Stromal cell of bone marrow (primary cell): ENCODE measurements around the gene NKAIN4.
A peak's percentile ranks its signal among the peaks of the same experiment; 100 is the strongest.
"Not testable (repeated sequence)": the region's sequence is repeated elsewhere in the genome, so short reads cannot be mapped to it uniquely, and the experiment has no call there.

ENCODE experiments used
- DNase-seq: peaks from one replicate; pipeline ENCODE4 v3.0.0-alpha.2; 2012; ENCODE audit warnings: low read depth

The NKAIN4 gene

GRCh38 chr20:63235399-63235983 lies 18.8 kb downstream of the NKAIN4 start, which contains the start of gene BIRC7:
TSS of gene BIRC7 (plus strand) at chr20:63235905. CDS start at chr20:63236097, 192 bp downstream.
- no peak for DNase-seq

- DNase-seq: no peak
Observed at GRCh38 chr20:63234693-63235398, 19.4 kb downstream of the NKAIN4 start.

GRCh38 chr20:63233924-63234323 lies 20.3 kb downstream of the NKAIN4 start:
- DNase-seq: no peak

- DNase-seq: no peak
Observed at GRCh38 chr20:63233061-63233344, 21.3 kb downstream of the NKAIN4 start.

DNA sequence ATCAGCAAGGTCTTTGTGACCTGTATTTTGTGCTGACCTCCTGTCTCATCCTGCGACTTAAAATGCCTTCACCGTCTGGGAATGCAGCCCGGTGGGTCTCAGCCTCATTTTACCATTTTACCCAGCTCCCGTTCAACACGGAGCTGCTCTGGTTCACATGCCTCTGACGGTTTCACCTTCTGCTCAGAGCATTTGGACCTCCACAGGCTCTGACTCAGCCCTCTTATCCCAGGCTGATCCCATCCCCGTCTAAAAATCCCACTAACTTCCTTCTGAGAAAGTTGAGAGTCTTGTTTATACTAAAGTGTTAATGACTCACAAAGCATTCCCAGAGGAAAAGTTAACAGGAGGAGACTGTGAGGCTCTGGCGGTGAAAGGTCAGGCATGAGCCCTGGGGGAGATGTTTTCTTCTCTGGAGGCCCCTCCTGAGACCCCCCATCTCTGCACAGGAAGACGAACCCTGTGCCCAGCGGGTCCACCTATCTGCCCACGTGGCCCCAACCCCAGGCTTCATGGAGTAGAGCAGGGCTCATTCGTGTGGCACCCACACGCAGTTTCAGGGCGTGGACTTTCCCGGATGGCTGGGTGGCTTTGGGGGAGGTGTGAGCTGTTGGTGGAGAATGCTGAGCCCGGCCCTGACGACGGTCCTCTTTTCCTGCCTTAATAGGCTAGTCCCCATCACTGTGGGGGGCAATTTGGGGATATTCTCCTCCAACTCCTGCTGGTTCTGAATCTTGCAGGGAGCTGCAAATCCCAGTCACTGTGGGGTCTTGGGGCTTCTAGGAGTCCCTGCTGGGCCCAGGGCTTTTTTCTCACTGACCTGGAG lies 21.8 kb downstream of the NKAIN4 start:
- peak; percentile 94 for DNase-seq

DNA sequence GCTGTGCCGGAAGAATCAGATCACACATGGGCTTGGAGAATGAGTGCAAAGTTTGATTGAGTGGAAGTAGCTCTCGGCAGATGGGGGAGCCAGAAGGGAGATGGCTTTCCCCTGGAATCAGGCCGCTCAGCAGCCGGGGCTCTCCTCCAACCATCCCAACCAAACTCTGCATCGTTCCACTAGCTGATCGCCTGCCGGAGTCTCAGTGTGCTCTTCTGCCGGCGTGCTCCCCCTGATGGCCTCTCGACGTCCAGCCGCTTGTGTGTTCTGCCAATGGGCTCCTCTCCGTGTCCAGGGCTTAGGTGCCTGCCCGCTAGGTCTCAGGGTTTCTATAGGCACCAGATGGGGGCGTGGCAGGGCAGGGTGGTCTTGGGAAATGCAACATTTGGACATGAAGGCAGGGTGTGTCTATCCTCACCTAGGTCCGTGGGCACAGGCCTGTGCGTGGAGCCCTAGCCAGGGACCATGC lies 23.4 kb downstream of the NKAIN4 start:
- peak; percentile 50 for DNase-seq

GRCh38 chr20:63228806-63229205 lies 25.5 kb downstream of the NKAIN4 start:
- DNase-seq: no peak

DNA sequence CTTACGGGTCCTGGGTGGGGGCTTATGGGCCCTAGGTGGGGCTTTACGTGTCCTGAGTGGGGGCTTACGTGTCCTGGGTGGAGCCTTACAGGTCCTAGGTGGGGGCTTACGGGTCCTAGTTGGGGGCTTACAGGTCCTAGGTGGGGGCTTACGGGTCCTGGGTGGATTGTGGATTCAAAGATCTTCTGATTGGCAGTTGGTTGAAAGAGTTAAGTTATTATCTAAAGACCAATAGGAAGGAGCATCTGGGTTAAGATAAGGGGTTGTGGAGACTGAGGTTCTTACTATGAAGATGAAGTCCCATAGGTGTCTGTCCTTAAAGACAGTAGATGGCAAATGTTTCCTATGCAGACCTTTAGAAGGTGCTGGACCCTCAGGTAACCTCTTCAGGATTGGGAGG lies 27.0 kb downstream of the NKAIN4 start:
- no peak for DNase-seq

DNA sequence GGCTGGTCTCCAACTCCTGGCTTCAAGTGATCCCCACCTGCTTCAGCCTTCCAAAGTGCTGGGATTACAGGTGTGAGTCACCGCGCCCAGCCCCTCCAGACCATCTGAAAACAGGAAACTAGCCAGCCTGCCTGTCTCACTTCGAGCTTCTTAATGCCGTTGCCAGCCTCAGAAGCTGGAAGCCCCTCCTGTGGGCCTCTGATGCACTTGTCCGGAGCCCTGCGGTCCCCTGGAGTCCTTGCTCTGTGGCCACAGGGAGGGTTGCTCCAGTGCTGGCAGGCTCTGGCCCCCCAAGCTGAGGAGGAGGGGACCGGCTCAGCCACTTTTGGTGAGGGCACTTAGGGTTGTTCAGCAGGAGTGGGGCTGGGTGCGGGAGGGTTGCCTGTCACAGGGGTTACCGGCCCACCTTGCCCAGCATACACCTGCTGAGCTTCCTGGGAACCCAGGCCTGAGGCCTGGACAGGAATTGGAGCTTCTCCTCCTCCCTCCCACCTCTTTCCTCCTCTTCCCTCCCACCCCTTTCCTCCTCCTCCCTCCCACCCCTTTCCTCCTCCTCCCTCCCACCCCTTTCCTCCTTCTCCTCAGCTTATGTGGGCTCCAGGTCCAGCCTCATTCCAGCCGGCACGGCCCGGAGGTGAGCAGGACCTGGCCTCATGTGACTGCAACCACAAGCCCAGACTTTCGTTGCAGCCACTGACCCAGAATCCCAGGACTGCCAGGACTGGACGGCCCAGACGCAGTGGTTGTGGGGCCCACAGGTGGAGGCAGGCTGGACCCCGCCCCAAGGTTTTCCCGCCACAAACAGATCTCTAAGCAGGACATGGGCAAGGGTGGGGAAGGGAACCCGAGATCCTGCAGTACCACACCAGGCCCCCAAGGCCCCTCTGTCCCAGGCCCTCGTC lies 28.0 kb downstream of the NKAIN4 start:
- DNase-seq: no peak

DNA sequence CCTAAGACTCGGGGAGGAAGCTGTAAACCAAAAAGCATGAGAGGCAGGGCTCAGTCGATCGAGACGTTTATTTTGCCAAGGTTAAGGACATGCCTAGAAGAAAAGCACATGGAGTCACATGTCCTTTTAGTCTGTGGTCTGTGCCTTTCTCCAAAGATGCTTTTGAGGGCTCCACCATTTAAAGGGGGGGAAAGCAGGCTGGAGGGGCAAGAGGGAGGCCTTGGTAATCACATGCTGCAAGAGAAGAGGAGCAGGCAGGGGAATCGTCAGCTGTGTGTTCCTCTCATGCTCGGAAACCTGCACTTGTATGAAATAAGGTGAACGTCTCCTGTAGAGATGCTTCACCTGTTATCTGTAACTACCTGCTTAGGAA lies 29.2 kb downstream of the NKAIN4 start:
- no peak for DNase-seq

GRCh38 chr20:63224412-63225081 lies 29.7 kb downstream of the NKAIN4 start:
- no peak for DNase-seq

- DNase-seq: no peak
Observed at GRCh38 chr20:63223826-63224207, 30.4 kb downstream of the NKAIN4 start.

DNA sequence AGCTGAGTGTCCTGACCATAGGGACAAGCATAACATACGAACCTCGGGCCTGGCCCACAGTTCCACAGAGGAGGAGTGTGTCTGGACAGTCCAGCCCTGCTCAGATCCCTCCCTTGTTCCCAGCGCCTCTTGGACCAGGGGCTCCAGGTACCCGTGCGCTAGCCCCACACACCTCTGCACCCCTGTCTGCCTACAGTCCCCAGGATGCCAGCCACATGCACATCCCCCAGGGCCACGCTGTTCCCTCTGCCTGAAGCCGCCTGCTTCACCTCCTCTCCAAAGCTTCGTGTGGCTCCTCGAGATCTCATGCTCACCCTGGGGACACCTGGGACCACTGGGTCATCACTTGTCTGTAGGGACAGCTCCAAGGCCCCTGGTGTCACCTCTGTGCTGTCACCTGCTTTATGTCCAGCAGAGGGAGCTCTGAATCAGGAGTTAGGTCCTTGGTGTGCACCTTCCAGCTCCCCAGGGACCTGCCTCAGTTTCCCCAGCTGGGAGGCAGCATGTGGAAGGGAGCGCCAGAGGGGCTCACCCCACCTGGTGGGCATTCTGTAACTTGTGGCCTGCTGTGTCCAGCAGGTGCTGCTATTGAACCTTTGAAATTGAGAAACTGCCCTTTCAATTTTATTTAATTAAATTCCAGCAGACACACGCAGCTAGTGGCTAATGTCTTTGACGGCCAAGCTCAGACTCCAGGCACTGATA lies 31.0 kb downstream of the NKAIN4 start:
- DNase-seq: no peak

DNA sequence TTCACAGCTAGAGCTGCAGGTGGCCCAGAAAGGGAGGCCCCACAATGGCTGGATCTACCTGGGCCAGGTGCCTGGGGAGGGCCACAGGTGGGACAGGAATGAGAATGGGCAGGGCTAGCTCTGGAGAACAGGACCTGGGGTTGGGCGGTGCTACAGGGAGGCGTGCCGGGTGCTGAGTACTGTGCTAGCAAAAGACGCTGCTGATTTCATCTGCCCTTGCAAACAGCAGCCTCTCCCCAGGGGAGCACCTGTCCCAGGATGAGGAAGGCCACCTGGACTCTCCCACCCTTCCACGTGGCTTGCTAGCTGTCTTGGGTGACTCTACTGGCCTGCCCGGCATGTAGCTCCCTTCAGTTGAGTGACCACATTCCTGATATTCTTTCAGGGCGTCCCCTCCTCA lies 31.7 kb downstream of the NKAIN4 start:
- no peak for DNase-seq

DNA sequence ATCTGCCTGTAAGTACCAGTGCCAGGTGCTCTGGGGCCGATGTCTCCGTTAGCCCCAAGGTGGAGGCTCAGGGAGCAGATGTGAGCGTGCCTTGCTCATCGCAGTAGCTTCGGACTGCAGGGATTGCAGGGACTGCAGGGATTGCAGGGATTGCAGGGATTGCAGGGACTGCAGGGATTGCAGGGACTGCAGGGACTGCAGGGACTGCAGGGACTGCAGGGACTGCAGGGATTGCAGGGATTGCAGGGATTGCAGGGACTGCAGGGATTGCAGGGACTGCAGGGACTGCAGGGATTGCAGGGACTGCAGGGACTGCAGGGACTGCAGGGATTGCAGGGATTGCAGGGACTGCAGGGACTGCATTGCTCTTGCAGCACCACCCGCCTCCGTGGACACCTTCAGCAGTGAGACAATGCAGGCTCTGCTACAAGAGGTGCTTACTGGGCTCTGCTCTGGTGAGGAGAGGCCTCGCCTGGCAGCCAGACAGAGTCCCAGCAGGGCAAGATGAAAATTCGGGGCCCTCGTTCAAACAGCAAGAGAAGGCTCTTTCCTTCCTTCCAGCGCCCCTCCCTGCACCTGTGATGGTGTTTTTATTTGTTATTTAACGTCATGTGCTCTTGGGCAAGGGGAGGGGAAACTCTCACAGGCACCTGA lies 32.7 kb downstream of the NKAIN4 start:
- DNase-seq: not testable (repeated sequence)

DNA sequence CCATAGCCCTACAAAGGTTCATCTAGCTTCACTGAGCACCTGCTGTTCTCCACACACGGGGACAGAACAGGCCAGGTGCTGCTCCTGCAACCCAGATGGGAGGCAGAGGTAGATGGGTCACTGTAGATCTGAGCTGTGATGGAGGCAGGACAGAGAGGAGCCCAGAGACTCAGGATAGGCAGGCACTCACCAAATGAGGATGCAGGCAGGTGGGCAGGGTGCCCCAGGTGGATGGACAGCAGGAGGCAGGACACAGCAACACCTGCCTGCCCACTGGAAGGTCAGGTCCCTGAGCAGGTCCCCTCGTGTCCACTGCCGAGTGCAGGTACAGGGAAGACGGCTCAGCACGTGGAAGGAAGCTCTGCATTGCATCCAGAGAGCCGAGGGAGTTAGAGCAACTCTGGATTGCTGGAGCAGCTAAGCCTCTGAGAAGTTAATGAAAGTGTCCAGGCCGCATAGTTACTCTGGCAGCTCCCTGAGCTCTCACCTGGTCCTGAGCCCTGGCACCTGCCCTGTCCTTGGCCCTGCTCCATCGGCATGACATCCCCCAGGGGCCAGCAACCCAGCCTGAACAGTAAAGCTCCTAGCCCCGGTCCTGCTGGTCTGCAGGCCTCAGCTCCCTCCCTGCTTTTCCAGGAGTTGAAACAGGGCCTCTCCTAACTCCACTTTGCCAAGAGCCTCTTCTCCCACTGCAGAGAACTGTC lies 33.4 kb downstream of the NKAIN4 start:
- DNase-seq: no peak

DNA sequence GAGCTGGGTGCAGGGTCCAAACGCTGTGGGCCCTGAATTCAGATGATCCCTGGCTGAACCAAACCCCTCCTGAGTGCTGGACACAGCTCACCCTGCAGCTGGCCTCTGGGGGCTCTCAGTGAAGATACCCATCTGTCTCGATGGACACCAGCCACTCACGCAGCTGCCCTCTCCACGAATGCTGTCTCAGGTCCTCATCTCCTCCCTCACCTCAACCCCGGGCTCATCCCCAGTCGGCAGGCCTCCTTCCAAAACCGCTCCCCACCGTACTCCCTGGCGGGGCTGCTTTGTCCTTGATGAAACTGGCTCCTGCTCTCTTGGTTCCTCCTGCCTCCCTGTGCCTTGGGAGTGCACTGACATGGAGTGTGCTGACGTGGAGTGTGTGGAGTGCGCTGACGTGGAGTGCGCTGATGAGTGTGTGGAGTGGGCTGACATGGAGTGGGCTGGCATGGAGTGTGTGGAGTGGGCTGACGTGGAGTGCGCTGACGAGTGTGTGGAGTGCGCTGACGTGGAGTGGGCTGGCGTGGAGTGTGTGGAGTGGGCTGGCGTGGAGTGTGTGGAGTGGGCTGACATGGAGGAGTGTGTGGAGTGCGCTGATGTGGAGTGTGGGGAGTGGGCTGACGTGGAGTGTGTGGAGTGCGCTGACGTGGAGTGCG lies 34.3 kb downstream of the NKAIN4 start:
- DNase-seq: no peak

DNA sequence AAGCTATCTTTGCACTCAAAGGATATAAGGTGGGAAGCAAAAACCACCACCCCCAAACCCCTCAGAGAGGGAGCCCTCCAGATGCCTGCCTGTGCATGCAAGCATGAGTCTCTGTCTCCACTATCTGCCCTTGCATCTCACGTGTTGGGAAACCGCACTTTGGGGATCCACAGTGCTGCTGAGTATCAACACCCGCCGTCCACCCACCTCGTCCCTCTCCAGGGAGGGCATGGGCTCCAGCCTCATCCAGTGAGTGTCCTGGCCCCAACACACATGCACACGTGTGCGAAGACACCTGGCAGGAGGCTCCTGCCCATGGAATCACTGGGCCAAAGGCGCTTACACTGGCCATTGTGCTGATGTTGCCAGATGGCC lies 34.8 kb downstream of the NKAIN4 start:
- DNase-seq: no peak

- DNase-seq: no peak
Observed at GRCh38 chr20:63218701-63219446, 35.4 kb downstream of the NKAIN4 start.
